SK-N-SH (cell line): ENCODE data around the gene N4BP2L2. TPM values are rescaled to one million over a fixed set of nuclear protein-coding genes. Genes with fewer than 3 reads are reported as not detected.

Source experiments
- CTCF ChIA-PET: fragments of 300-600, 350-600 bp; formaldehyde crosslinking; extraction: SDS; loops from one replicate; lab custom pipeline; 2021; lab: Yijun Ruan, JAX
- POLR2A ChIA-PET: fragments of 350-600 bp; sonication (Branson Sonifier 250); formaldehyde crosslinking; extraction: SDS; loops from one replicate; lab custom pipeline; 2020; ENCODE audit warnings: antibody characterized with exemption, inconsistent platforms; lab: Yijun Ruan, JAX
- DNase-seq: peaks from one replicate; pipeline ENCODE4 v3.0.0; 2012
- H2AFZ ChIP-seq: fragments of 200-600 bp; sonication (generic); 2 replicates; pipeline ENCODE4 v1.8.1; 2016; ENCODE audit warnings: antibody characterized with exemption, mild to moderate bottlenecking, low read depth
- H3F3A ChIP-seq: fragments of 200-600 bp; sonication (generic); replicated peaks from 2 replicates; pipeline ENCODE3; 2016; ENCODE audit warnings: antibody characterized with exemption, mild to moderate bottlenecking; ENCODE audit not compliant: insufficient read depth
- H3K27ac ChIP-seq, 2 experiments: fragments of 200-500 bp in 1 of 2; fragments of 200-600 bp in 1 of 2; sonication (Bioruptor generic) in 1 of 2; sonication (generic), shearing (Covaris generic) in 1 of 2; 2 replicates each; pipeline versions ENCODE4 v1.5.1 to v1.6.1; 2014 to 2016; ENCODE audit warnings: low read depth in 2 of 2, inconsistent platforms in 1 of 2, low read length in 1 of 2, mild to moderate bottlenecking in 1 of 2, mixed read lengths in 1 of 2
- H3K27me3 ChIP-seq: fragments of 200-600 bp; sonication (generic), shearing (Covaris generic); 2 replicates; pipeline ENCODE4 v1.6.1; 2016; ENCODE audit warnings: mixed run types; ENCODE audit not compliant: insufficient read depth
- H3K36me3 ChIP-seq, 2 experiments: fragments of 200-500 bp in 1 of 2; fragments of 200-600 bp in 1 of 2; sonication (Bioruptor generic) in 1 of 2; sonication (generic) in 1 of 2; replicated peaks in 1 of 2; 2 replicates each; pipeline versions ENCODE3 to v1.5.1; 2014 to 2016; ENCODE audit warnings: low read length in 1 of 2, mild to moderate bottlenecking in 1 of 2; ENCODE audit not compliant: insufficient read depth in 2 of 2, control insufficient read depth in 1 of 2
- H3K4me1 ChIP-seq, 2 experiments: fragments of 200-500 bp in 1 of 2; fragments of 200-600 bp in 1 of 2; sonication (Bioruptor generic) in 1 of 2; sonication (generic), shearing (Covaris generic) in 1 of 2; 2 replicates each; pipeline versions ENCODE4 v1.5.1 to v1.6.1; 2014 to 2016; ENCODE audit warnings: low read depth in 1 of 2, low read length in 1 of 2, mixed run types in 1 of 2; ENCODE audit not compliant: insufficient read depth in 2 of 2, control insufficient read depth in 1 of 2
- H3K4me2 ChIP-seq: fragments of 200-600 bp; sonication (generic), shearing (Covaris generic); 2 replicates; pipeline ENCODE4 v1.6.1; 2017; ENCODE audit warnings: mixed run types
- H3K4me3 ChIP-seq, 2 experiments: fragments of 200-500 bp in 1 of 2; fragments of 200-600 bp in 1 of 2; sonication (Bioruptor generic) in 1 of 2; sonication (generic), shearing (Covaris generic) in 1 of 2; 2 replicates each; pipeline versions ENCODE4 v1.5.1 to v1.8.1; 2014 to 2016; ENCODE audit warnings: low read depth in 2 of 2, inconsistent platforms in 1 of 2, low read length in 1 of 2, mild to moderate bottlenecking in 1 of 2, mixed read lengths in 1 of 2, moderate library complexity in 1 of 2
- H3K79me2 ChIP-seq: fragments of 200-600 bp; sonication (generic); 2 replicates; pipeline ENCODE4 v1.8.1; 2017; ENCODE audit warnings: mild to moderate bottlenecking; ENCODE audit not compliant: insufficient read depth
- H3K9ac ChIP-seq: fragments of 200-600 bp; sonication (generic); 2 replicates; pipeline ENCODE4 v1.6.1; 2017; ENCODE audit warnings: mixed run types
- H3K9me2 ChIP-seq: fragments of 200-600 bp; sonication (generic); 2 replicates; pipeline ENCODE4 v1.6.1; 2017; ENCODE audit warnings: mixed run types
- H3K9me3 ChIP-seq: fragments of 200-600 bp; sonication (generic); 2 replicates; pipeline ENCODE4 v1.6.1; 2017; ENCODE audit warnings: mixed run types, mild to moderate bottlenecking, moderate library complexity
- H4K20me1 ChIP-seq: fragments of 200-600 bp; sonication (generic); 2 replicates; pipeline ENCODE4 v1.6.1; 2017; ENCODE audit warnings: mild to moderate bottlenecking, mixed run types; ENCODE audit not compliant: insufficient read depth
- EP300 ChIP-seq, 2 experiments: IDR thresholded peaks; 2 replicates each; pipeline versions ENCODE4 v1.4.0 to v1.6.1; 2012; ENCODE audit warnings: borderline replicate concordance in 1 of 2, low read depth in 1 of 2, low read length in 1 of 2
- FOSL2 ChIP-seq: IDR thresholded peaks from 2 replicates; pipeline ENCODE4 v1.4.0; 2012; ENCODE audit warnings: low read depth, mild to moderate bottlenecking, moderate library complexity, borderline replicate concordance
- MXI1 ChIP-seq: IDR thresholded peaks from 2 replicates; pipeline ENCODE4 v1.6.1; 2012; ENCODE audit warnings: mild to moderate bottlenecking, low read depth, low read length, improper control_type of control experiment
- POLR2AphosphoS5 ChIP-seq: IDR thresholded peaks from 2 replicates; pipeline ENCODE4 v1.6.1; 2012; ENCODE audit warnings: low read depth, low read length
- SMC3 ChIP-seq: IDR thresholded peaks from 2 replicates; pipeline ENCODE4 v1.6.1; 2012; ENCODE audit warnings: low read depth, low read length, improper control_type of control experiment
- TCF12 ChIP-seq: IDR thresholded peaks from 2 replicates; pipeline ENCODE4 v1.4.0; 2012
- YY1 ChIP-seq: IDR thresholded peaks from 2 replicates; pipeline ENCODE4 v1.4.0; 2012; ENCODE audit warnings: low read depth, mild to moderate bottlenecking
- WGBS: methylation state at CpG from one replicate; pipeline ENCODE4 v1.1.6; 2017; ENCODE audit warnings: low lambda C conversion rate; 5-methylcytosine and 5-hydroxymethylcytosine counted together
- polyA plus RNA-seq, 3 experiments: library from polyadenylated mRNA; depleted of rRNA; stranded (reverse); fragments of >200 nt; gene quantifications; 2 replicates each; pipeline ENCODE4 v1.2.3, GENCODE V29; 2012
- TF ChIP-seq, protein P1 (sequence below): IDR thresholded peaks from 2 replicates; pipeline ENCODE4 v1.4.0; 2012; ENCODE audit warnings: low read depth, borderline replicate concordance
- TF ChIP-seq, protein P2 (sequence below): fragments of 150-350 bp; IDR thresholded peaks from 2 replicates; pipeline ENCODE4 v1.6.1; 2016; ENCODE audit warnings: mild to moderate bottlenecking, low read depth, low read length
- TF ChIP-seq, protein P3 (sequence below): IDR thresholded peaks from 2 replicates; pipeline ENCODE4 v1.4.0; 2012; ENCODE audit warnings: low read depth, borderline replicate concordance
- TF ChIP-seq, protein P4 (sequence below): fragments of 150-350 bp; IDR thresholded peaks from 2 replicates; pipeline ENCODE4 v1.6.1; 2017; ENCODE audit warnings: antibody characterized with exemption, low read length, low read depth, borderline replicate concordance
- TF ChIP-seq, protein P5 (sequence below): IDR thresholded peaks from 2 replicates; pipeline ENCODE4 v1.4.0; 2012; ENCODE audit warnings: low read depth

N4BP2L2 gene
- polyA plus RNA-seq, 1 of the 3 experiments (the other 2 are of a cell fraction): 16.0 TPM

DNA sequence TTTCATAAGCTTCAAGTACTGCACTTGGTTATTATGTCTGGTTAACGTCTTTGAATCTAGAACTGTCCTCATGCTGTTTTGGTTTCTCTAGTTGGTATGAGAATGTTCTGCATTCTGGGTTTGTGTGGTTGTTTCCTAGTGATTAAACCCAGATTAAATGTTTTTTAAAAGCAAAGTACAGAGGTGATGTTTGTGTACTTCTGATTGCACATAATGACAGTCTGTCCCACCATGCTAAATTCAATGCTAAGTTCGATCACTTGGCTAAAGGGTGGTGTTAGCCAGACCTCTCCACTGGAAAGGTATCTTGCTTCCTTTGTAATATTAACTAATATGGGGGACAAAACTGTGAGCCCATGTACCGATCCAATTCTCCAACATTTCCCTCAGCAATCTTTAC lies 125.3 kb downstream of the N4BP2L2 start:
- ChIA-PET POLR2A (no interaction called here), CTCF (no interaction called here)

More for the DNA sequence above, 125.3 kb downstream of the N4BP2L2 start:
- Histone ChIP-seq H3K9me3 (no peaks in the 10 kb centered on the region), H4K20me1 (no peaks in the 10 kb centered on the region), H3K4me2 (no peak overlapping the region), H3K36me3 (no peaks in the 10 kb centered on the region), H3K4me3 (no peak overlapping the region), H3K9me2 (no peaks in the 10 kb centered on the region), H3K27me3 (no peaks in the 10 kb centered on the region), H3K79me2 (no peaks in the 10 kb centered on the region), H2AFZ (no peak overlapping the region), H3K9ac (no peak overlapping the region), H3K4me1 (no peaks in the 10 kb centered on the region; a peak in 1 of 4 replicates), H3F3A (no peaks in the 10 kb centered on the region), H3K27ac (no peak overlapping the region)
- no peak for DNase-seq
- TF ChIP-seq TCF12 (no peak), SMC3 (no peak), FOSL2 (no peak), MXI1 (no peak), YY1 (no peak), POLR2AphosphoS5 (no peak), EP300 (IDR thresholded peaks at IDR 0.05; ENCODE audit: borderline replicate concordance in 1 of 2, low read depth in 1 of 2, low read length in 1 of 2) (no peak)
- TF ChIP-seq, protein P1, sequence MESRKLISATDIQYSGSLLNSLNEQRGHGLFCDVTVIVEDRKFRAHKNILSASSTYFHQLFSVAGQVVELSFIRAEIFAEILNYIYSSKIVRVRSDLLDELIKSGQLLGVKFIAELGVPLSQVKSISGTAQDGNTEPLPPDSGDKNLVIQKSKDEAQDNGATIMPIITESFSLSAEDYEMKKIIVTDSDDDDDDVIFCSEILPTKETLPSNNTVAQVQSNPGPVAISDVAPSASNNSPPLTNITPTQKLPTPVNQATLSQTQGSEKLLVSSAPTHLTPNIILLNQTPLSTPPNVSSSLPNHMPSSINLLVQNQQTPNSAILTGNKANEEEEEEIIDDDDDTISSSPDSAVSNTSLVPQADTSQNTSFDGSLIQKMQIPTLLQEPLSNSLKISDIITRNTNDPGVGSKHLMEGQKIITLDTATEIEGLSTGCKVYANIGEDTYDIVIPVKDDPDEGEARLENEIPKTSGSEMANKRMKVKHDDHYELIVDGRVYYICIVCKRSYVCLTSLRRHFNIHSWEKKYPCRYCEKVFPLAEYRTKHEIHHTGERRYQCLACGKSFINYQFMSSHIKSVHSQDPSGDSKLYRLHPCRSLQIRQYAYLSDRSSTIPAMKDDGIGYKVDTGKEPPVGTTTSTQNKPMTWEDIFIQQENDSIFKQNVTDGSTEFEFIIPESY: no peak
- TF ChIP-seq, protein P2, sequence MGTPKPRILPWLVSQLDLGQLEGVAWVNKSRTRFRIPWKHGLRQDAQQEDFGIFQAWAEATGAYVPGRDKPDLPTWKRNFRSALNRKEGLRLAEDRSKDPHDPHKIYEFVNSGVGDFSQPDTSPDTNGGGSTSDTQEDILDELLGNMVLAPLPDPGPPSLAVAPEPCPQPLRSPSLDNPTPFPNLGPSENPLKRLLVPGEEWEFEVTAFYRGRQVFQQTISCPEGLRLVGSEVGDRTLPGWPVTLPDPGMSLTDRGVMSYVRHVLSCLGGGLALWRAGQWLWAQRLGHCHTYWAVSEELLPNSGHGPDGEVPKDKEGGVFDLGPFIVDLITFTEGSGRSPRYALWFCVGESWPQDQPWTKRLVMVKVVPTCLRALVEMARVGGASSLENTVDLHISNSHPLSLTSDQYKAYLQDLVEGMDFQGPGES: no peak
- TF ChIP-seq, protein P3, sequence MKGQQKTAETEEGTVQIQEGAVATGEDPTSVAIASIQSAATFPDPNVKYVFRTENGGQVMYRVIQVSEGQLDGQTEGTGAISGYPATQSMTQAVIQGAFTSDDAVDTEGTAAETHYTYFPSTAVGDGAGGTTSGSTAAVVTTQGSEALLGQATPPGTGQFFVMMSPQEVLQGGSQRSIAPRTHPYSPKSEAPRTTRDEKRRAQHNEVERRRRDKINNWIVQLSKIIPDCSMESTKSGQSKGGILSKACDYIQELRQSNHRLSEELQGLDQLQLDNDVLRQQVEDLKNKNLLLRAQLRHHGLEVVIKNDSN: no peak
- TF ChIP-seq, protein P4, sequence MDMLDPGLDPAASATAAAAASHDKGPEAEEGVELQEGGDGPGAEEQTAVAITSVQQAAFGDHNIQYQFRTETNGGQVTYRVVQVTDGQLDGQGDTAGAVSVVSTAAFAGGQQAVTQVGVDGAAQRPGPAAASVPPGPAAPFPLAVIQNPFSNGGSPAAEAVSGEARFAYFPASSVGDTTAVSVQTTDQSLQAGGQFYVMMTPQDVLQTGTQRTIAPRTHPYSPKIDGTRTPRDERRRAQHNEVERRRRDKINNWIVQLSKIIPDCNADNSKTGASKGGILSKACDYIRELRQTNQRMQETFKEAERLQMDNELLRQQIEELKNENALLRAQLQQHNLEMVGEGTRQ: no peak
- TF ChIP-seq, protein P5, sequence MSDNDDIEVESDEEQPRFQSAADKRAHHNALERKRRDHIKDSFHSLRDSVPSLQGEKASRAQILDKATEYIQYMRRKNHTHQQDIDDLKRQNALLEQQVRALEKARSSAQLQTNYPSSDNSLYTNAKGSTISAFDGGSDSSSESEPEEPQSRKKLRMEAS: no peak
- WGBS: 88% methylated on average over 3 of the region's 3 CpGs
